IMR-90 (cell line): ENCODE results near the gene DISC1. TPM values are rescaled to one million over a fixed set of nuclear protein-coding genes. Genes with fewer than 3 reads are reported as not detected.

Source experiments
- ATAC-seq: fragments of 200-7000 bp; cut with Tn5 transposase; 2 replicates; pipeline ENCODE4 v1.9.1; 2020; ENCODE audit warnings: low read depth, mild to moderate bottlenecking, moderate library complexity
- BruUV-seq: library from RNA; stranded (reverse); fragments of 400-500 nt; replicated peaks from 2 replicates; lab custom pipeline; 2021; lab: Mats Ljungman, UMichigan
- CTCF ChIA-PET: fragments of 300-600 bp; formaldehyde crosslinking; extraction: SDS; loops from one replicate; lab custom pipeline; 2021; ENCODE audit warnings: antibody characterized with exemption; lab: Yijun Ruan, JAX
- POLR2A ChIA-PET: fragments of 300-600 bp; sonication (Branson Sonifier 250); formaldehyde crosslinking; loops from one replicate; lab custom pipeline; 2022; ENCODE audit warnings: antibody characterized with exemption; ENCODE audit not compliant: unreplicated experiment; lab: Charles Lee
- DNase-seq: peaks from one replicate; pipeline ENCODE4 v3.0.0; 2013
- H2AFZ ChIP-seq: replicated peaks from 2 replicates; pipeline ENCODE3; 2013; ENCODE audit warnings: low read length, mild to moderate bottlenecking; ENCODE audit not compliant: poor library complexity
- H2AK5ac ChIP-seq: 2 replicates; pipeline ENCODE4 v1.6.1; 2013; ENCODE audit warnings: low read depth, low read length, inconsistent platforms
- H2AK9ac ChIP-seq: replicated peaks from 2 replicates; pipeline ENCODE3; 2013; ENCODE audit warnings: mild to moderate bottlenecking, low read depth, low read length, moderate library complexity; ENCODE audit not compliant: poor library complexity
- H2BK120ac ChIP-seq: 2 replicates; pipeline ENCODE4 v1.6.1; 2013; ENCODE audit warnings: low read depth, low read length, inconsistent platforms
- H2BK15ac ChIP-seq: 3 replicates; pipeline ENCODE4 v1.6.1; 2013; ENCODE audit warnings: low read depth, low read length, inconsistent platforms
- H2BK20ac ChIP-seq: 2 replicates; pipeline ENCODE4 v1.6.1; 2013; ENCODE audit warnings: low read depth, mild to moderate bottlenecking, inconsistent platforms, low read length, moderate library complexity
- H2BK5ac ChIP-seq: 2 replicates; pipeline ENCODE4 v1.6.1; 2013; ENCODE audit warnings: mild to moderate bottlenecking, low read depth, low read length, inconsistent platforms; ENCODE audit not compliant: poor library complexity, severe bottlenecking
- H3K14ac ChIP-seq: replicated peaks from 2 replicates; pipeline ENCODE4 v1.6.1; 2013; ENCODE audit warnings: low read depth, low read length, inconsistent platforms
- H3K18ac ChIP-seq: 2 replicates; pipeline ENCODE4 v1.6.1; 2013; ENCODE audit warnings: low read depth, low read length, control low read depth
- H3K23ac ChIP-seq: 2 replicates; pipeline ENCODE4 v1.6.1; 2013; ENCODE audit warnings: low read depth, low read length, inconsistent platforms
- H3K27ac ChIP-seq: 2 replicates; pipeline ENCODE4 v1.5.1; 2013; ENCODE audit warnings: mild to moderate bottlenecking, control low read depth, low read length; ENCODE audit not compliant: insufficient read depth
- H3K27me3 ChIP-seq: 2 replicates; pipeline ENCODE4 v1.6.1; 2013; ENCODE audit warnings: low read length; ENCODE audit not compliant: control insufficient read depth, insufficient read depth
- H3K36me3 ChIP-seq: 2 replicates; pipeline ENCODE4 v1.6.1; 2013; ENCODE audit warnings: low read length, mixed read lengths; ENCODE audit not compliant: control insufficient read depth, insufficient read depth
- H3K4ac ChIP-seq: 2 replicates; pipeline ENCODE4 v1.6.1; 2013; ENCODE audit warnings: low read depth, low read length, inconsistent platforms
- H3K4me1 ChIP-seq: 2 replicates; pipeline ENCODE4 v1.6.1; 2013; ENCODE audit warnings: low read length, mixed read lengths; ENCODE audit not compliant: control insufficient read depth, insufficient read depth
- H3K4me2 ChIP-seq: 2 replicates; pipeline ENCODE4 v1.6.1; 2013; ENCODE audit warnings: low read depth, mild to moderate bottlenecking, control low read depth, low read length, moderate library complexity
- H3K4me3 ChIP-seq: 2 replicates; pipeline ENCODE4 v1.5.1; 2013; ENCODE audit warnings: low read depth, mild to moderate bottlenecking, control low read depth, low read length, moderate library complexity; ENCODE audit not compliant: insufficient read depth
- H3K56ac ChIP-seq: 2 replicates; pipeline ENCODE4 v1.6.1; 2013; ENCODE audit warnings: low read length, inconsistent platforms; ENCODE audit not compliant: insufficient read depth; ENCODE audit errors: extremely low read depth
- H3K79me1 ChIP-seq, 2 experiments: 2 replicates each; pipeline ENCODE4 v1.6.1; 2013; ENCODE audit warnings: low read length in 2 of 2, inconsistent platforms in 1 of 2, low read depth in 1 of 2
- H3K9ac ChIP-seq: 2 replicates; pipeline ENCODE4 v1.6.1; 2013; ENCODE audit warnings: low read depth, low read length, control low read depth
- H3K9me1 ChIP-seq: 2 replicates; pipeline ENCODE4 v1.6.1; 2013; ENCODE audit warnings: low read length, inconsistent platforms; ENCODE audit not compliant: insufficient read depth
- H3K9me3 ChIP-seq: 2 replicates; pipeline ENCODE4 v1.6.1; 2013; ENCODE audit warnings: low read length; ENCODE audit not compliant: control insufficient read depth, insufficient read depth
- H4K20me1 ChIP-seq: 2 replicates; pipeline ENCODE4 v1.6.1; 2013; ENCODE audit warnings: low read length, inconsistent platforms; ENCODE audit not compliant: insufficient read depth
- H4K5ac ChIP-seq: 2 replicates; pipeline ENCODE4 v1.6.1; 2013; ENCODE audit warnings: mild to moderate bottlenecking, low read depth, low read length, control low read depth
- H4K8ac ChIP-seq, 2 experiments: 2 replicates each; pipeline ENCODE4 v1.6.1; 2013; ENCODE audit warnings: low read depth in 2 of 2, low read length in 2 of 2, control low read depth in 1 of 2, inconsistent platforms in 1 of 2
- H4K91ac ChIP-seq: 2 replicates; pipeline ENCODE4 v1.6.1; 2013; ENCODE audit warnings: low read depth, low read length, inconsistent platforms; ENCODE audit not compliant: insufficient read depth
- CTCF ChIP-seq: conservative IDR thresholded peaks from 2 replicates; pipeline ENCODE4 v1.5.1; 2012; ENCODE audit warnings: mild to moderate bottlenecking, low read depth, low read length, improper control_type of control experiment
- FOS ChIP-seq: fragments of 150-350 bp; IDR thresholded peaks from 2 replicates; pipeline ENCODE4 v1.6.1; 2016; ENCODE audit warnings: low read depth, low read length
- MAFK ChIP-seq: IDR thresholded peaks from 2 replicates; pipeline ENCODE4 v1.6.1; 2012; ENCODE audit warnings: low read depth, low read length, improper control_type of control experiment
- MAZ ChIP-seq: IDR thresholded peaks from 2 replicates; pipeline ENCODE4 v1.6.1; 2012; ENCODE audit warnings: low read depth, mild to moderate bottlenecking, low read length, improper control_type of control experiment, moderate library complexity, borderline replicate concordance
- MXI1 ChIP-seq: IDR thresholded peaks from 2 replicates; pipeline ENCODE4 v1.6.1; 2012; ENCODE audit warnings: low read depth, mild to moderate bottlenecking, low read length, moderate library complexity, borderline replicate concordance
- WGBS, 2 experiments: methylation state at CpG; one replicate each; pipeline versions ENCODE4 v1.1.5 to v1.1.7; 2013; ENCODE audit warnings: missing lambda C conversion rate in 2 of 2; ENCODE audit not compliant: insufficient read length in 1 of 2; ENCODE audit errors: extremely low coverage in 2 of 2; 5-methylcytosine and 5-hydroxymethylcytosine counted together
- dilution Hi-C: fragments of 300-500 bp; cut with HindIII; formaldehyde crosslinking; loops from one replicate; pipeline ENCODE4 v1.14.3; 2018; ENCODE audit warnings: low sequenced_read_pairs; ENCODE audit not compliant: unreplicated experiment
- in situ Hi-C: fragments of 300-500 bp; cut with MboI; formaldehyde crosslinking; loops from 3 replicates; pipeline ENCODE4 v1.14.3; 2019; ENCODE audit warnings: low sequenced_read_pairs, inconsistent platforms, mixed read lengths
- intact Hi-C: fragments of 100-400 bp; cut with micrococcal nuclease; formaldehyde crosslinking; loops from 2 replicates; pipeline ENCODE4 v1.10.0; 2022
- polyA plus RNA-seq, 3 experiments: library from polyadenylated mRNA; depleted of rRNA; stranded (reverse); fragments of >200 nt; gene quantifications; 2 replicates each; pipeline ENCODE4 v1.2.3, GENCODE V29; 2012; ENCODE audit warnings: low replicate concordance in 1 of 3
- total RNA-seq: library from RNA; depleted of rRNA; stranded (reverse); fragments of >200 nt; gene quantifications from 2 replicates; pipeline ENCODE4 v1.2.3, GENCODE V29; 2012

Gene DISC1
- total and polyA plus RNA-seq, 2 of the 4 experiments (the other 2 are of a cell fraction), result 2.2 to 7.0 TPM

GRCh38 chr1:232048481-232048880 is 421.9 kb downstream of the DISC1 start:
- TF ChIP-seq MAZ (no peak), MXI1 (no peak), MAFK (no peak), CTCF (no peak), FOS (no peak)
- Histone ChIP-seq H3K56ac (no peak overlapping the region), H4K5ac (no peak overlapping the region), H3K18ac (no peak overlapping the region), H3K4me1 (no peaks in the 10 kb centered on the region), H3K27ac (no peak overlapping the region), H2BK20ac (no peak overlapping the region), H2AFZ (no peak overlapping the region), H3K23ac (no peak overlapping the region), H4K8ac (no peak overlapping the region), H2BK5ac (no peak overlapping the region), H3K4me2 (no peak overlapping the region), H4K20me1 (no peaks in the 10 kb centered on the region), H2BK15ac (no peak overlapping the region), H2AK9ac (no peak overlapping the region), H3K9ac (no peak overlapping the region), H2AK5ac (no peak overlapping the region), H4K91ac (no peak overlapping the region), H3K9me3 (no peaks in the 10 kb centered on the region), H3K14ac (no peak overlapping the region), H3K79me1 (no peaks in the 10 kb centered on the region), H3K9me1 (no peaks in the 10 kb centered on the region), H3K4ac (no peak overlapping the region), H2BK120ac (no peak overlapping the region), H3K4me3 (no peak overlapping the region), H3K36me3 (no peaks in the 10 kb centered on the region), H3K27me3 (no peaks in the 10 kb centered on the region)
- BruUV-seq, result no TSS peak
- intact Hi-C loops, result no loop called here
- no peak for ATAC-seq
- WGBS, 2 experiments, result 70% methylated on average over 2 of the region's 7 CpGs; no CpG with 5 or more reads in 1 of the 2 experiments
- ChIA-PET CTCF (interaction anchor here (0.6 kb wide), 1 partner anchor 14 kb away, joined by 11 read pairs; no protein-coding TSS in a partner anchor), POLR2A (no interaction called here)
- dilution Hi-C loops, result no loop called here
- in situ Hi-C loops, result no loop called here
- DNase-seq, result no peak
